GM10266 (cell line): ENCODE data around the gene CATSPERE.

Experiments used
- DNase-seq: peaks from one replicate; pipeline ENCODE4 v3.0.0; 2012; ENCODE audit errors: extremely low spot score
- CTCF ChIP-seq: IDR thresholded peaks from 2 replicates; pipeline ENCODE4 v1.5.1; 2012; ENCODE audit warnings: mild to moderate bottlenecking, low read depth; ENCODE audit not compliant: control insufficient read depth, insufficient read depth; ENCODE audit errors: missing control alignments

Gene CATSPERE

GRCh38 chr1:244437086-244437468 lies 24.0 kb upstream of the CATSPERE start:
- TF ChIP-seq CTCF = no peak
- DNase-seq = no peak

- no peak for TF ChIP-seq CTCF
- DNase-seq = no peak
Measured at GRCh38 chr1:244439391-244440032, 21.6 kb upstream of the CATSPERE start.

GRCh38 chr1:244442850-244443249 lies 18.2 kb upstream of the CATSPERE start:
- no peak for DNase-seq
- no peak for TF ChIP-seq CTCF

GRCh38 chr1:244444854-244445253 lies 16.2 kb upstream of the CATSPERE start:
- TF ChIP-seq CTCF = no peak
- no peak for DNase-seq

GRCh38 chr1:244445320-244446181 lies 15.5 kb upstream of the CATSPERE start:
- DNase-seq = no peak
- no peak for TF ChIP-seq CTCF

GRCh38 chr1:244447024-244447423 lies 14.0 kb upstream of the CATSPERE start:
- no peak for TF ChIP-seq CTCF
- DNase-seq = no peak

GRCh38 chr1:244447552-244447951 lies 13.5 kb upstream of the CATSPERE start:
- no peak for TF ChIP-seq CTCF
- no peak for DNase-seq
